ENCODE results near the gene GTF3C2.

- TF ChIP-seq CTCF (IDR thresholded peaks at IDR 0.05) (no peak), POLR2A (IDR thresholded peaks at IDR 0.05) (no peak)
Observed at GRCh38 chr2:27290549-27290948, 66.0 kb downstream of the GTF3C2 start.

Data from heart left ventricle (tissue), 13 donors.